OCI-LY1 (cell line): ENCODE measurements around the gene PLA2G3.

Source experiments
- H2AFZ ChIP-seq: fragments of 200-600 bp; sonication (generic), shearing (Covaris generic); 2 replicates; pipeline ENCODE4 v1.6.0; 2014; ENCODE audit warnings: antibody characterized with exemption, mild to moderate bottlenecking, low read length
- H3F3A ChIP-seq: fragments of 200-600 bp; sonication (generic), shearing (Covaris generic); 2 replicates; pipeline ENCODE4 v1.6.0; 2014; ENCODE audit warnings: mild to moderate bottlenecking, antibody characterized with exemption, low read length, moderate library complexity; ENCODE audit not compliant: insufficient read depth
- H3K27ac ChIP-seq: fragments of 200-600 bp; sonication (generic); 2 replicates; pipeline ENCODE4 v1.5.1; 2014; ENCODE audit warnings: low read length, mixed run types, mild to moderate bottlenecking, low read depth; ENCODE audit not compliant: poor library complexity, severe bottlenecking
- H3K27me3 ChIP-seq: fragments of 200-600 bp; sonication (generic); 2 replicates; pipeline ENCODE4 v1.6.0; 2014; ENCODE audit warnings: antibody characterized with exemption, mild to moderate bottlenecking, low read length, moderate library complexity; ENCODE audit not compliant: insufficient read depth
- H3K36me3 ChIP-seq: fragments of 200-600 bp; sonication (generic); 2 replicates; pipeline ENCODE4 v1.6.1; 2014; ENCODE audit warnings: mild to moderate bottlenecking, antibody characterized with exemption, low read length, moderate library complexity, mixed read lengths; ENCODE audit not compliant: insufficient read depth
- H3K4me1 ChIP-seq: fragments of 200-600 bp; sonication (generic); 2 replicates; pipeline ENCODE4 v1.5.1; 2014; ENCODE audit warnings: mild to moderate bottlenecking, low read length, moderate library complexity; ENCODE audit not compliant: insufficient read depth, severe bottlenecking
- H3K4me2 ChIP-seq: fragments of 200-600 bp; sonication (generic), shearing (Covaris generic); 2 replicates; pipeline ENCODE4 v1.6.1; 2014; ENCODE audit warnings: low read length
- H3K4me3 ChIP-seq: fragments of 200-600 bp; sonication (generic); 2 replicates; pipeline ENCODE4 v1.5.1; 2014; ENCODE audit warnings: low read length, low read depth, mild to moderate bottlenecking, mixed read lengths; ENCODE audit not compliant: poor library complexity, severe bottlenecking
- H3K79me2 ChIP-seq: fragments of 200-600 bp; shearing (Covaris generic); 2 replicates; pipeline ENCODE4 v1.6.1; 2016; ENCODE audit warnings: mixed run types, low read length, mixed read lengths; ENCODE audit not compliant: insufficient read depth
- H3K9ac ChIP-seq: fragments of 200-600 bp; sonication (generic), shearing (Covaris generic); 2 replicates; pipeline ENCODE4 v1.6.1; 2014; ENCODE audit warnings: mild to moderate bottlenecking, low read length, mixed read lengths
- H3K9me2 ChIP-seq: fragments of 200-600 bp; sonication (generic), shearing (Covaris generic); 2 replicates; pipeline ENCODE4 v1.6.1; 2014; ENCODE audit warnings: low read depth, mild to moderate bottlenecking, low read length, mixed read lengths
- H3K9me3 ChIP-seq: fragments of 200-600 bp; shearing (Covaris generic); 2 replicates; pipeline ENCODE4 v1.6.1; 2014; ENCODE audit warnings: low read length, mixed read lengths
- H4K20me1 ChIP-seq: fragments of 200-600 bp; sonication (generic), shearing (Covaris generic); 2 replicates; pipeline ENCODE4 v1.6.0; 2016; ENCODE audit warnings: mild to moderate bottlenecking, low read length; ENCODE audit not compliant: insufficient read depth
- CTCF ChIP-seq: fragments of 200-600 bp; sonication (generic), shearing (Covaris generic); IDR thresholded peaks from 2 replicates; pipeline ENCODE4 v1.5.1; 2017; ENCODE audit warnings: mild to moderate bottlenecking, antibody characterized with exemption, low read length, moderate library complexity, mixed read lengths
- EZH2 ChIP-seq: fragments of 200-600 bp; sonication (generic), shearing (Covaris generic); IDR thresholded peaks from 2 replicates; pipeline ENCODE4 v1.8.0; 2017; ENCODE audit warnings: borderline replicate concordance, mixed run types, mild to moderate bottlenecking, antibody characterized with exemption, low read length, moderate library complexity, mixed read lengths

Gene PLA2G3

GRCh38 chr22:31170971-31171370, 30.7 kb upstream of the PLA2G3 start:
- no peaks in the 10 kb centered on the region for H4K20me1 ChIP-seq
- peaks cover 15% of the 10 kb centered on the region for H3K79me2 ChIP-seq
- H3F3A ChIP-seq, result no peaks in the 10 kb centered on the region
- H3K4me2 ChIP-seq, result no peak overlapping the region
- no peak overlapping the region for H3K27ac ChIP-seq
- peaks cover 22% of the 10 kb centered on the region for H3K4me1 ChIP-seq
- H3K9ac ChIP-seq, result no peak overlapping the region
- no peak overlapping the region for H2AFZ ChIP-seq
- no peak overlapping the region for H3K4me3 ChIP-seq
- H3K9me3 ChIP-seq, result no peaks in the 10 kb centered on the region
- no peaks in the 10 kb centered on the region for H3K27me3 ChIP-seq
- peaks cover 9% of the 10 kb centered on the region; the same call in 1 of the 2 replicates for H3K36me3 ChIP-seq
- H3K9me2 ChIP-seq, result no peaks in the 10 kb centered on the region
- TF ChIP-seq EZH2, result no peak
- TF ChIP-seq CTCF, result no peak

GRCh38 chr22:31162015-31162765, 21.9 kb upstream of the PLA2G3 start:
- Histone ChIP-seq H2AFZ (no peak overlapping the region), H3K4me3 (no peak overlapping the region), H3K9me3 (no peaks in the 10 kb centered on the region), H3F3A (no peaks in the 10 kb centered on the region), H3K9me2 (no peaks in the 10 kb centered on the region), H3K4me2 (peak overlapping the region; percentile 22; the same call in 1 of the 2 replicates), H3K79me2 (peaks cover 7% of the 10 kb centered on the region; the same call in 1 of the 2 replicates), H3K9ac (no peak overlapping the region), H3K36me3 (peaks cover 1% of the 10 kb centered on the region; the same call in 1 of the 2 replicates), H3K27me3 (no peaks in the 10 kb centered on the region), H3K27ac (no peak overlapping the region), H4K20me1 (no peaks in the 10 kb centered on the region), H3K4me1 (peaks cover 35% of the 10 kb centered on the region)
- TF ChIP-seq EZH2, result no peak
- no peak for TF ChIP-seq CTCF

GRCh38 chr22:31161386-31161785, 21.1 kb upstream of the PLA2G3 start:
- H3K9me3 ChIP-seq, result no peaks in the 10 kb centered on the region
- H3K36me3 ChIP-seq, result no peaks in the 10 kb centered on the region
- peaks cover 35% of the 10 kb centered on the region for H3K4me1 ChIP-seq
- no peak overlapping the region for H2AFZ ChIP-seq
- peak overlapping the region; percentile 74; the same call in 1 of the 2 replicates for H3K9ac ChIP-seq
- no peaks in the 10 kb centered on the region for H3K27me3 ChIP-seq
- H3K4me3 ChIP-seq, result peak overlapping the region; percentile 82
- H3K9me2 ChIP-seq, result no peaks in the 10 kb centered on the region
- no peak overlapping the region for H3K27ac ChIP-seq
- no peak for TF ChIP-seq CTCF
- TF ChIP-seq EZH2, result no peak
- H4K20me1 ChIP-seq, result no peaks in the 10 kb centered on the region
- H3K79me2 ChIP-seq, result peaks cover 7% of the 10 kb centered on the region; the same call in 1 of the 2 replicates
- peak overlapping the region; percentile 81 for H3K4me2 ChIP-seq
- H3F3A ChIP-seq, result no peaks in the 10 kb centered on the region
